ENCODE results near the gene MAPT.

MAPT gene

GRCh38 chr17:45970659-45971058 lies 76.3 kb downstream of the MAPT start (continued):
- TF ChIP-seq TCF4 (CRISPR knock-in tag; IDR thresholded peaks at IDR 0.05; ENCODE audit: borderline replicate concordance) (no peak), ISL1 (CRISPR knock-in tag; IDR thresholded peaks at IDR 0.05) (no peak), ZC3H10 (CRISPR knock-in tag; IDR thresholded peaks at IDR 0.05) (no peak), ZNF565 (CRISPR knock-in tag; conservative IDR thresholded peaks at IDR 0.05; ENCODE audit: low read depth) (no peak), RARB (CRISPR knock-in tag; IDR thresholded peaks at IDR 0.05) (no peak)

- ATAC-seq = no peak
- TF ChIP-seq PATZ1 (CRISPR knock-in tag; IDR thresholded peaks at IDR 0.05; ENCODE audit: borderline replicate concordance) (no peak), ZFP3 (CRISPR knock-in tag; IDR thresholded peaks at IDR 0.05) (no peak), TOX (CRISPR knock-in tag; IDR thresholded peaks at IDR 0.05; ENCODE audit: borderline replicate concordance) (no peak), ESRRG (CRISPR knock-in tag; IDR thresholded peaks at IDR 0.05) (no peak), PPARA (CRISPR knock-in tag; IDR thresholded peaks at IDR 0.05; ENCODE audit: borderline replicate concordance) (no peak), OSR1 (CRISPR knock-in tag; IDR thresholded peaks at IDR 0.05) (no peak), ARNTL (CRISPR knock-in tag; IDR thresholded peaks at IDR 0.05; ENCODE audit: borderline replicate concordance, low read depth) (no peak), CREB5 (CRISPR knock-in tag; IDR thresholded peaks at IDR 0.05; ENCODE audit: low read depth) (no peak), TSHZ2 (CRISPR knock-in tag; IDR thresholded peaks at IDR 0.05) (no peak), ZC3H10 (CRISPR knock-in tag; IDR thresholded peaks at IDR 0.05) (no peak), ISL1 (CRISPR knock-in tag; IDR thresholded peaks at IDR 0.05) (no peak), ZNF70 (CRISPR knock-in tag; IDR thresholded peaks at IDR 0.05) (no peak)
Measured at GRCh38 chr17:45971698-45972141, 77.4 kb downstream of the MAPT start.

- TF ChIP-seq ZNF8 (CRISPR knock-in tag; IDR thresholded peaks at IDR 0.05) (no peak), CREB5 (CRISPR knock-in tag; IDR thresholded peaks at IDR 0.05; ENCODE audit: low read depth) (no peak), ZFP30 (CRISPR knock-in tag; IDR thresholded peaks at IDR 0.05) (no peak), TOX (CRISPR knock-in tag; IDR thresholded peaks at IDR 0.05; ENCODE audit: borderline replicate concordance) (no peak), PATZ1 (CRISPR knock-in tag; IDR thresholded peaks at IDR 0.05; ENCODE audit: borderline replicate concordance) (no peak), CSRNP3 (CRISPR knock-in tag; IDR thresholded peaks at IDR 0.05) (no peak), POU6F1 (CRISPR knock-in tag; IDR thresholded peaks at IDR 0.05; ENCODE audit: borderline replicate concordance, low read depth) (no peak), ARNTL (CRISPR knock-in tag; IDR thresholded peaks at IDR 0.05; ENCODE audit: borderline replicate concordance, low read depth) (no peak)
- ATAC-seq = no peak
Measured at GRCh38 chr17:45972531-45972930, 78.2 kb downstream of the MAPT start.

Data from SK-N-SH treated with all-trans-retinoic acid at 6 μM for 48 hours (cell line).